GM12891 (cell line): ENCODE results near the gene LRMDA.

ENCODE experiments used
- PAX5 ChIP-seq: IDR thresholded peaks from 2 replicates; pipeline ENCODE4 v1.6.1; 2011; ENCODE audit warnings: low read length, moderate library complexity, mild to moderate bottlenecking; ENCODE audit not compliant: insufficient read depth, severe bottlenecking
- POLR2A ChIP-seq: IDR thresholded peaks from 2 replicates; pipeline ENCODE4 v1.6.1; 2011; ENCODE audit warnings: low read depth, low read length, control low read depth
- POLR2AphosphoS5 ChIP-seq: IDR thresholded peaks from 2 replicates; pipeline ENCODE4 v1.6.1; 2011; ENCODE audit warnings: low read depth, low read length, control low read depth
- POU2F2 ChIP-seq: IDR thresholded peaks from 2 replicates; pipeline ENCODE4 v1.6.1; 2011; ENCODE audit warnings: low read depth, mild to moderate bottlenecking, control low read depth, low read length, moderate library complexity
- SPI1 ChIP-seq: IDR thresholded peaks from 2 replicates; pipeline ENCODE4 v1.6.1; 2011; ENCODE audit warnings: low read depth, low read length, control low read depth
- TAF1 ChIP-seq: IDR thresholded peaks from 2 replicates; pipeline ENCODE4 v1.6.1; 2011; ENCODE audit warnings: low read depth, low read length, control low read depth

DNA sequence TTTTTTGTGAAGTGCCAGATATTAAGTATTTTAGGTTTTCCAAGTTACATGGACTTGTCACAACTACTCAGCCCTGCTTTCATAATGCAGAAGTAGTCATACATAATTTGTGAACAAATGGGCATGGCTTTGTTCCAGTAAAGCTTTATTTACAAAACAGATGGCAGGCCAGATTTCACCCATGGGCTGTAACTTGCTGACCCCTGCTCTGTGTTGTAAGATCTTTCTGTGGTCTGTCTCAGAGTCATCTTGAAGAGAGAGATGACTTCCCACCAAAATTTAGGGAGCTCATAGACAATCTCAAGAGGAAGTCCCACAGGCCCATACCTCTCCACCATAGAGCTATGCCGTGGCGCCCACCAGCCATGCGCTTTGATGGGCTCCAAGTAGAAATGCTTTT lies 616.1 kb downstream of the LRMDA start:
- no peak for TF ChIP-seq POLR2A
- TF ChIP-seq POLR2AphosphoS5: no peak
- TF ChIP-seq POU2F2: no peak
- TF ChIP-seq TAF1: no peak
- TF ChIP-seq SPI1: no peak
- no peak for TF ChIP-seq PAX5
